Omental fat pad (tissue), 4 donors: ENCODE data around the gene EFNA5. TPM values are rescaled to one million over a fixed set of nuclear protein-coding genes. Genes with fewer than 3 reads are reported as not detected.

Source experiments
- ATAC-seq: fragments of 150-250 bp; one replicate; pipeline ENCODE4 v1.9.1; 2016; ENCODE audit warnings: mild to moderate bottlenecking, moderate library complexity; ENCODE audit not compliant: low FRiP score
- DNase-seq: peaks from one replicate; pipeline ENCODE4 v3.0.0-alpha.2; 2019; ENCODE audit warnings: low spot score
- total RNA-seq, 4 donors: library from RNA; depleted of rRNA; stranded (reverse); fragments of >200 nt; gene quantifications; one replicate each; pipeline ENCODE4 v1.1.0, GENCODE V29; 2016
- TF ChIP-seq, protein P1 (sequence below), 3 donors: fragments of 450-650 bp; IDR thresholded peaks; one replicate each; pipeline ENCODE4 v1.5.1; 2016 to 2017; ENCODE audit warnings: antibody characterized with exemption in 3 of 3, mild to moderate bottlenecking in 3 of 3, moderate library complexity in 2 of 3

EFNA5 gene
- total RNA-seq, 4 donors from 2014 or later, result 9.0 to 26.3 (median 14.0) TPM

DNA sequence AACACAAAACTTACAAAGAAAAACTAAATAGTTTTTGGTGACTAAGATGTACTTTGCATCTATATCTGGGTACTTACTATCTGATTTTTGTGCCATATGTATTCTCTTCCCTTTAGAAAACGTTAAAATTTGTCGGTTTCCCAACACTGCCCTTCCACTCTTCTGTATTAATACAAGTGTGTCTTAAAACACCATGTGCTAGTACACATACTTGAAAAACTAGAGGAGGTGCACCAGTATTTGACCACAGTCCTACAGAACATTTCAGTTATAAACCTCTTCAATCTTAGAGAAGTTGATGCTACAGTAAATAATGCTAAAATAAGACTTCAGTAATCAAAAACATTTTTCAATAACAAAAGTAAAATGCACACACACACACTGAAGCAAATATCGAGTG, 251.2 kb downstream of the EFNA5 start:
- DNase-seq, result no peak
- no peak for ATAC-seq
- TF ChIP-seq, protein P1, sequence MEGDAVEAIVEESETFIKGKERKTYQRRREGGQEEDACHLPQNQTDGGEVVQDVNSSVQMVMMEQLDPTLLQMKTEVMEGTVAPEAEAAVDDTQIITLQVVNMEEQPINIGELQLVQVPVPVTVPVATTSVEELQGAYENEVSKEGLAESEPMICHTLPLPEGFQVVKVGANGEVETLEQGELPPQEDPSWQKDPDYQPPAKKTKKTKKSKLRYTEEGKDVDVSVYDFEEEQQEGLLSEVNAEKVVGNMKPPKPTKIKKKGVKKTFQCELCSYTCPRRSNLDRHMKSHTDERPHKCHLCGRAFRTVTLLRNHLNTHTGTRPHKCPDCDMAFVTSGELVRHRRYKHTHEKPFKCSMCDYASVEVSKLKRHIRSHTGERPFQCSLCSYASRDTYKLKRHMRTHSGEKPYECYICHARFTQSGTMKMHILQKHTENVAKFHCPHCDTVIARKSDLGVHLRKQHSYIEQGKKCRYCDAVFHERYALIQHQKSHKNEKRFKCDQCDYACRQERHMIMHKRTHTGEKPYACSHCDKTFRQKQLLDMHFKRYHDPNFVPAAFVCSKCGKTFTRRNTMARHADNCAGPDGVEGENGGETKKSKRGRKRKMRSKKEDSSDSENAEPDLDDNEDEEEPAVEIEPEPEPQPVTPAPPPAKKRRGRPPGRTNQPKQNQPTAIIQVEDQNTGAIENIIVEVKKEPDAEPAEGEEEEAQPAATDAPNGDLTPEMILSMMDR (IDR thresholded peaks at IDR 0.05), result no peak

DNA sequence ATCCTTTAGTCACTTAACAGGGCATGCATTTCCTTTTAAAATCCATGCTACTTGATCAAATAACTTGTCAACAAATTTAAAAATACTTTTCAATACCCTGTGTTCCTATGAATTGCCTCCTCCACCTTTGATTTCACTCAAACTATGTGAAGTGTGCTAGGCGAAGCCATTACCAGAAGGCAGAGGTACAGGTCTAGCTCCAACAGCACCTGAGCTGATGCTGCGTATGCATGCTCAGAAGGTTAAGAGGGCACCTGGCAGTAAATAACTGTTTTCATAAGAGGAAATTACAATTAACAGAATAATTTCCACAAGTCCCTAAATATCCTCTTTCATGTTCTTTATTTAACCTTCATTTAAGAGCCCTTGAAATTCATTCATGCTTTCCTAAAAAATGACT, 251.8 kb downstream of the EFNA5 start:
- DNase-seq (no peak), ATAC-seq (no peak)
- TF ChIP-seq, protein P1 (IDR thresholded peaks at IDR 0.05), result no peak

DNA sequence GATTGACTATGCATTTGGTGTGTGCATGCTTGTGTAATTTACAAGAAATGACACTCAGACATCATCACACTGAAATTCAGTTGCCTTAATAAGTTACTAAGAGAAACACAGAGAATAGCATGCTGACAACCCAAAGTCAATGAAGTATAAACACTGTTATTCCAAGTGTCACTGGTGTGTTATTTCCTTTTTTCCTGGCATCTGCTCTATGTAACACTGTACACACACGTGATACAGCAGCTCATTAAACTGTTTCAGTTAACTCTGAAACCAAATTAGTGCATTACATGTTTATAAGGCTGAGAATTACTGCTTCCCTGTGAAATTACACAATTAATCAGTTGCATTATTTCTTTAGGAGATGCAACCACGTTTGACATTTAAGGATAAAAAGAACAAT, 252.7 kb downstream of the EFNA5 start:
- TF ChIP-seq, protein P1 (IDR thresholded peaks at IDR 0.05), result no peak
- no peak for DNase-seq
- no peak for ATAC-seq

DNA sequence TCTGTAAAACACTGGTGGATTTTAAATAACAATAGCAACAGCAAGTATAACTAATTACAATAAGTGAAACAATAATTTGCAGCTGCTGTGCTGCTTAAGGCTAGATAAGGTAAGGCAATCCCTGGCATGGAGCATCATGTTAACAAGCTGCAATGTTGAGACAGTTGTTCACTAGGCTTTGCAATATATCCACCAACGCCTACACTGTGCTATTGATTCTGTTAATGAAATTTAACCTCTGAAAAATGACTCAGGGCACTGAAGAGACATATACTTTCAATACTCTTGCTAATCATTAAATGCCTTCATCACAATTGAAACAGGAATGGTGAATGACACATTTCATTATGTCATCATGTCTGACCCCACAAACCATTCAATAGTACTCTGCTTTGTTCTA, 255.0 kb downstream of the EFNA5 start:
- TF ChIP-seq, protein P1 (IDR thresholded peaks at IDR 0.05), result no peak
- DNase-seq (no peak), ATAC-seq (no peak)

DNA sequence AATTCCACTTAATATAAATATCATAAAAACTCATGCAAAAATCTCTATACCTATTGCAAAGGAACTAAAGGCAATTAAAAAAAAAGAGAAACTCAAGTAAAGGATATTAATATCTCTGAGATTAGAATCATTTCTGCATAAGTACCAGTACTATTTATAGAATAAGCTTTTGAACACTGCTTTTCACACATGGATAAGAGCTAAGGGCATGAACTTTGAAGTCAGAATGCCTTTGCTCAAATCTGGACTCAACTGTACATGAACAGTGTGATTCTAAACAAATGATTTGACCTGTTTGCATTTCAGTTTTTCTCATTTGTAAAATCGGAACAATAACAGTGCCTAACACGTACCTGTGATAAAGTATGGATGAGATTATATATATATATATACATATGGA, 255.9 kb downstream of the EFNA5 start:
- no peak for DNase-seq
- no peak for ATAC-seq
- TF ChIP-seq, protein P1 (IDR thresholded peaks at IDR 0.05), result no peak

DNA sequence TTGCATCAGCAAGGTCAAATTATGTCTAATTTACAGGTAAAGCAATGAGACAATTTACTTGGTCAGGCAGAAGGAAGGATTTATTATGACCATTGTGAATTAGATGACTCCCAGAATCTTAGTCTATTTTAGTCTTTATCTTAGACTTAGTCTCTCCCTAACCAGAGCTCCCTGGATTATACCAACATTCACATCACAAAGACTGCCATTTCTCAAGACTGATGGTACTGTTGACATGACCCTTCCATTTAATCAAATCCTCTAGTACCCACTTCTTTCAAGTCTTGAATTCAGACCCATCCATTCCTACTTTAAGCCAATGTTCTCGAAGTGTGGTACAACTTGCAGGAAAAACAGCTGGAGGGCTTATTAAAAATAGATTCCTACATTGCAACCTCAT, 257.0 kb downstream of the EFNA5 start:
- TF ChIP-seq, protein P1 (IDR thresholded peaks at IDR 0.05), result no peak
- DNase-seq (no peak), ATAC-seq (no peak)

DNA sequence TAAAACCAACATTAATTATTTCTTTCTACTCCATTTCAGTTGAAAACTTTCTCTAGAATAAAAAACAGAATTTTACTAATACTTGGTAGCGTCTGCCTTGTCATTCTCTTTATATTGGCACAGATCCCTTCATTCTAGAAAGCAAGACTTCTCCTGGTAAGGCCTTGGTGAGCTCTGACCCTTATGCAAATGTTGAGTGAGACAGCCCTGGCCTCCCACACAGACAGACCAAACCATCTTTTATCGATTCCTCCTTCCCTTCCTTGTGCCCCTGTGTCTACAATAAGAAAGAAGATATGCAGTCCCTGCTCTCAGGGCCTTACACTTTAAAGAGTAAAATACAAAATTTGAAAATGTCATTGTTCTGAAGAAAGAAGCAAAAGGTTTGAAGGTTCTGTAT, 262.2 kb downstream of the EFNA5 start:
- no peak for ATAC-seq
- no peak for DNase-seq
- TF ChIP-seq, protein P1 (IDR thresholded peaks at IDR 0.05), result no peak
